Left renal pelvis (tissue), 4 donors: ENCODE data around the gene CALML6. TPM values are rescaled to one million over a fixed set of nuclear protein-coding genes. Genes with fewer than 3 reads are reported as not detected.
"Not testable (repeated sequence)": the region's sequence is repeated elsewhere in the genome, so short reads cannot be mapped to it uniquely, and the experiment has no call there.

Experiments
- DNase-seq, 4 donors: peaks; one replicate each; pipeline ENCODE4 v3.0.0-alpha.2; 2013; ENCODE audit warnings: low read depth in 4 of 4, low spot score in 3 of 4
- polyA plus RNA-seq, 4 donors: library from polyadenylated mRNA; unstranded; fragments of 120-200 nt; gene quantifications; one replicate each; pipeline ENCODE4 v1.2.1, GENCODE V29; 2013; ENCODE audit not compliant: insufficient read length in 4 of 4

Gene CALML6
- 1 to 10 TPM in 1 of 4 donors, under 1 TPM in 3; 0.18 to 1.2 (median 0.42) TPM for polyA plus RNA-seq

GRCh38 chr1:1914971-1915692 lies at the start of gene CALML6:
CALML6 (plus strand) TSS chr1:1915260; CDS start chr1:1915281, 21 bp downstream.
- DNase-seq, result no peak

DNA sequence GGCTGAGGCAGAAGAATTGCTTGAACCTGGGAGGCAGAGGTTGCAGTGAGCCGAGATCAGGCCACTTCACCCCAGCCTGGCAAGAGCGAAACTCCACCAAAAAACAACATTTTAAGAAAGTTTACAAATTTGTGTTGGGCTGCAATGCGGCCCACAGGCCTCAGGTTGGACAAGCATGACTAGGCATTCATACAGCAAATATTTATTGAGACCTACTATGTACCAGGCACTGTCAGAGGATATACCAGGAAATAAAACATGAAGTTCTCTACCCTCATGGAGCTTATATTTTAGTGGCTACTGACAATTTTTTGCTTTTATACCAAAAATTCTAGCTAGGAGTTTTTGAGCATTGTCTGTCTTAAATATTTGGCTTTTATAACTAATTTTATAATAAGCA lies 47.9 kb upstream of the CALML6 start:
- DNase-seq, result no peak

- no peak for DNase-seq
Measured at GRCh38 chr1:1869469-1869868, 45.6 kb upstream of the CALML6 start.

GRCh38 chr1:1872329-1872994 lies 42.6 kb upstream of the CALML6 start:
- no peak for DNase-seq

DNA sequence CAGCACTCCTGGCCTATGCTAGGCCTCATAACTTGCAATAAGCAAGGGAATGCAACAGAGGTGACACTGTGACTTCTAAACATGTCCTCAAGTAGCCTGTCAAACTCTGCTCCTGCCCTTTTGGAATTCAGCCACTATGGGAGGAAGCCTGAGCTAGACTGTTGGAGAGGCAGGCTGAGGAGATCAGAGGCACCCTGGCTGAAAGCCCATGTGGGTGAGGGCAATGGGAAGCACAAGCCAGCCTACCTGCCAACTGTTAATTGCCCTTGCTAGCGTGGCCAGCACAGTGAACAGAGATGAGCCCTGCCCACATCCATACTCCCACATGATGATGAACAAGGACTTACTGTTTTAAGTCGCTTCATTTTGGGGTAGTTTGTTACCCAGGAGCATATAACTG lies 41.9 kb upstream of the CALML6 start:
- DNase-seq, result no peak

- DNase-seq, result no peak
Measured at GRCh38 chr1:1874901-1875300, 40.2 kb upstream of the CALML6 start.

- no peak for DNase-seq
Measured at GRCh38 chr1:1875932-1876331, 39.1 kb upstream of the CALML6 start.

DNA sequence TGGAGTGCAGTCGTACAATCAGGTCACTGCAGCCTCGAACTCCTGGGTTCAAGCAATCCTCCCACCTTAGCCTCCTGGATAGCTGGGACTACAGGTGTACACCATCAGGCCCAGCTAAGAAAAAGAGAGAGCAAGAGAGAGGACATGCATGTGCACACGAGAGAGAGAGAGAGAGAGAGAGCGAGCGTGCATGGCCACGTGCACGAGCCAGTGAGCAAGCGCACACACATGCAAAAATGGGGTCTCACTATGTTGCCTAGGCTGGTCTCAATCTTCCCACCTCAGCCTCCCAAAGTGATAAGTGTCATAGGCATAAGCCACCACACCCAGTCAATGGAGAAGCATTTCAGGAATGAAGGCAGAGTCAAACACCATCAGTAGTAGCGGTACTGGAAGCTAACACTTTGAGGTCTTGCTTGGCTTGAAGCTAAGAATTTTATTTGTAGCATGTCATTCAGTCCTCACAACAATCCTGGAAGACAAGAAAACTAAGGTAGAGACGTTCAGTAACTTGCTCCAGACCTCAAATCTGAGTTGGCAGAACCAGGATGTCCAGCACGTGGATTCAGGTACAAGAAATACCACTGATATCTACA lies 38.6 kb upstream of the CALML6 start:
- no peak for DNase-seq

DNA sequence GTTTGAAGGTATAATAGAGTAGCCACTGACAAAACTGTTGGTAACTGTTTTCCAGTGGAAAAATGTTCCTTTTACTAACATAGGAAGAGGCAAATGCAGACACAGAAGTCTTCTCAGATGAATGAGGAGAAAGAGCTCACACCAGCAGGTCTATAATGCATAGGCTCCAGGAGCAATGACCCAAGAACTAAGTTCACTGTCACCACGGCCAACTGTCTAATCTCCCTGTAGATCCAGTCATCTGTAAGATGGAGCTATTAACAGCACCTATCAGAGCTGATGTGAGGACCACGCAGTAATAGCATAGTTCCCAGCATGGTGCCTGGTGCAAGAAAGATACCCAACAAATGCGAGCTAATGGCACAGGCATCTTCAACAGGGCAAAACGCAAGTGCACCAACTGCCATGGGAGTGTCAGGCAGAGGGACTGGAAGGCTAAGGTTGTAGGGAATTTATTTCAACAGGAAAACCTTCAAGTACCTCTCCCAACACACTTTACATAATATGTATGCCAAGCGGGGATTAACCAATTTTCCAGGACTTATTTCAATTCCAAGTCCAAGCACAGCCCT lies 37.1 kb upstream of the CALML6 start:
- DNase-seq, result no peak

DNA sequence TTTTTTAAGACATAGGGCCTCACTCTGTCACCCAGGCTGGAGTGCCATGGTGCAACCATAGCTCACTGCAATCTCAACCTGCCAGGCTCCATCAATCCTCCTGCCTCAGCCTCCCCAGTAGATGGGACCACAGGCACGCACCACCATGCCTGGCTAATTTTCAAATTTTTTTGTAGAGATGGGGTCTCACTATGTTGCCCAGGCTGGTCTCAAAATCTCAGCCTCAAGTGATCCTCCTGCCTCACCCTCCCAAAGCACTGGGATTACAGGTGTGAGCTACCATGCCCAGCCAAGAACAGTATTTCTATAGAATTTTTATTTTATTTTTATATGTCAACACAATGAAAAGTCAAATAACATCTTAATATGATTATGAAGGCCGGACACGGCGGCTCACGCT lies 35.1 kb upstream of the CALML6 start:
- DNase-seq, result no peak

GRCh38 chr1:1880617-1881312 lies 34.3 kb upstream of the CALML6 start:
- no peak for DNase-seq

- no peak for DNase-seq
Measured at GRCh38 chr1:1881727-1882126, 33.3 kb upstream of the CALML6 start.

DNA sequence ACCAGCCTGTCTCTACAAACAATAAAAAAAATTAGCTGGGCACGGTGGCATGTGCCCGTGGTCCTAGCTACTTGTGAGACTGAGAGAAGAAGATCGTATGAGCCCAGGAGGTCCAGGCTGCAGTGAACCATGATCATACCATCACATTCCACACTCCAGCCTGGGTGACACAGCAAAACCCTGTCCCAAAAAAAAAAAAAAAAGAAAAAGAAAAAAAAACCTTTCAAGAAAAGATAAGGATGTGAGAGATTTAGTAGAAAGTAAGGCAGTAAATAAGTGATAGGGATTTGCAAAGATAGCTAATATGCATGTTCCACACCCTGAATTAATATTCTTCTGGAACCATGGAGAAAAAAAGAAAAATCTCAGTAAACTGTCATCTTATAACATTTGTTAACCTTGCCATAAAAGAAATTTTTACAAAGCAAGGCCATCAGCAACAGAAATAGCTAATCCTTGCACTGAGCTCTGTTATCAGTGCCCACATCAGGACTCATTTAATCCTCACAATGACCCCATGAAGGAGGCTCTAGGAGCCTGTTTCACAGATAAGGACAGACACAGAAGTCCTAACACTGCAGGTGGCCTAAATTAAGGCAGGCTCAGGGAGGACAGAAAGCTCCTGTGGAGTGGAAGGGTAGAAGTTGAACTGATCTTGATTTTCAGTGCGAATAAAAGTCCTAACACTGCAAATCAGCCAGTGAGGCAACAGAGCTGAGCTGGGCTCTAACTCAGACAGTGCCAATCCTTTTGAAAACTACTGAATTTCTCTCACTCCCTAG lies 31.8 kb upstream of the CALML6 start:
- DNase-seq, result no peak

- not testable (repeated sequence) for DNase-seq
Measured at GRCh38 chr1:1883890-1884289, 31.2 kb upstream of the CALML6 start.

- DNase-seq, result no peak
Measured at GRCh38 chr1:1889090-1889750, 25.8 kb upstream of the CALML6 start.

DNA sequence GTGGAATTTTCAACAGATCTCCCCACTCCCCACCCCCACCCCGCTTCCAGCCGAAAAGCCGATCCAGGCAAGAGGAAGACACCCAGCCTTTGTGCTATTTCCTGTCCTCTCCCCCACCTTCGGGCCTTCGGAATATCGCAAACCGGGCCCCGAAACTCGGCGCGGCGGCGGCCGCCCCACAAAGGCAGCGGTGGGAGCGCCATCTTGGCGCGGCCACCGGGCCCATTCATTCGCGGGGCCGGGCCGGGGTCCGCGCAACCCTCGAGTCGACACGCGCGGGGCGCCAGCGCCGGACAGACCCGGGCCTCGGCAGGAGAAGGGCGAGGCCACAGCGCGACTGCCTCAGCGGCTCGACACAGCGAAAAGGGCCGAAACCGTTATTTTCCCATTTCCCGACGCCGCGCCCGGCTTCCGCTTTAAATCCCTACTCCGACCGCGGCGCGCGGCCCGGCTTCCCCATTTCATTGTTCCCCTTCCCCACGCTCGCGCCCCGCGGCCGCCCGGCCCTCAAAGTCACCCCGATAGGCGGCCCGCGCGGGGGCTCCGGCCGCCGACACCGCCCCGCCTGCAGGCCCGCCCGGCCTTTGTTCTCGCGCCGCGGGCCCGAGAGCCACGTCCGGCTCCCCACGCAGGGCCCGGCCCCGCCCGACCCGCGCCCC lies 25.1 kb upstream of the CALML6 start:
- DNase-seq, result no peak

- DNase-seq, result peak; percentile 74 to 90 (median 88)
Measured at GRCh38 chr1:1890506-1891348, 24.3 kb upstream of the CALML6 start, which contains the start of gene GNB1. GNB1 (minus strand) TSS chr1:1891087; CDS start chr1:1825453, 65,634 bp downstream.
